ENCODE results near the gene NPM1.

Gene NPM1

GRCh38 chr5:171427318-171428167 is 39.9 kb downstream of the NPM1 start:
- POLR2A ChIA-PET: no interaction called here

GRCh38 chr5:171428168-171428696 is 40.6 kb downstream of the NPM1 start:
- CTCF ChIA-PET: no interaction called here
- POLR2A ChIA-PET: no interaction called here
- TF ChIP-seq SP1 (IDR thresholded peaks at IDR 0.05) (no peak), SUZ12 (IDR thresholded peaks at IDR 0.05) (no peak), FOXM1 (IDR thresholded peaks at IDR 0.05; ENCODE audit: borderline replicate concordance) (no peak), CTBP1 (IDR thresholded peaks at IDR 0.05; ENCODE audit: borderline replicate concordance) (no peak), NFRKB (IDR thresholded peaks at IDR 0.05) (no peak), TARDBP (IDR thresholded peaks at IDR 0.05) (no peak), LEF1 (IDR thresholded peaks at IDR 0.05; ENCODE audit: borderline replicate concordance) (no peak), FOXA1 (IDR thresholded peaks at IDR 0.05) (no peak), ARNT (IDR thresholded peaks at IDR 0.05) (no peak), L3MBTL2 (conservative IDR thresholded peaks at IDR 0.05) (no peak), BHLHE40 (IDR thresholded peaks at IDR 0.05; ENCODE audit: borderline replicate concordance) (no peak), ZNF384 (IDR thresholded peaks at IDR 0.05) (no peak), ELF4 (IDR thresholded peaks at IDR 0.05) (no peak), FOXK2 (IDR thresholded peaks at IDR 0.05) (no peak), PKNOX1 (IDR thresholded peaks at IDR 0.05) (no peak), HDGF (IDR thresholded peaks at IDR 0.05; ENCODE audit: borderline replicate concordance) (no peak)
- DNase-seq (ENCODE audit: extremely low spot score): no peak

More at GRCh38 chr5:171427318-171428167, 39.9 kb downstream of the NPM1 start:
- no peak for DNase-seq (ENCODE audit: extremely low spot score)
- CTCF ChIA-PET: no interaction called here
- TF ChIP-seq TARDBP (IDR thresholded peaks at IDR 0.05): no peak

- ChIA-PET POLR2A (no interaction called here), CTCF (no interaction called here)
- TF ChIP-seq SUZ12 (IDR thresholded peaks at IDR 0.05) (no peak), ZNF384 (IDR thresholded peaks at IDR 0.05) (no peak), PKNOX1 (IDR thresholded peaks at IDR 0.05) (no peak), BHLHE40 (IDR thresholded peaks at IDR 0.05; ENCODE audit: borderline replicate concordance) (no peak), FOXK2 (IDR thresholded peaks at IDR 0.05) (no peak), SP1 (IDR thresholded peaks at IDR 0.05) (no peak)
- DNase-seq (ENCODE audit: extremely low spot score): no peak
Measured at GRCh38 chr5:171428809-171429542, 41.3 kb downstream of the NPM1 start.

GRCh38 chr5:171429543-171429910 is 41.9 kb downstream of the NPM1 start:
- TF ChIP-seq BHLHE40 (IDR thresholded peaks at IDR 0.05; ENCODE audit: borderline replicate concordance) (no peak), ZNF384 (IDR thresholded peaks at IDR 0.05) (no peak), PKNOX1 (IDR thresholded peaks at IDR 0.05) (no peak), NFRKB (IDR thresholded peaks at IDR 0.05) (no peak), SP1 (IDR thresholded peaks at IDR 0.05) (no peak), TARDBP (IDR thresholded peaks at IDR 0.05) (no peak)
- ChIA-PET POLR2A (no interaction called here), CTCF (no interaction called here)
- no peak for DNase-seq (ENCODE audit: extremely low spot score)

- no peak for DNase-seq (ENCODE audit: extremely low spot score)
- ChIA-PET POLR2A (no interaction called here), CTCF (no interaction called here)
- TF ChIP-seq BHLHE40 (IDR thresholded peaks at IDR 0.05; ENCODE audit: borderline replicate concordance) (no peak), FOXM1 (IDR thresholded peaks at IDR 0.05; ENCODE audit: borderline replicate concordance) (no peak), ZNF384 (IDR thresholded peaks at IDR 0.05) (no peak), SP1 (IDR thresholded peaks at IDR 0.05) (no peak), CTBP1 (IDR thresholded peaks at IDR 0.05; ENCODE audit: borderline replicate concordance) (no peak), FOXA1 (IDR thresholded peaks at IDR 0.05) (no peak), NFRKB (IDR thresholded peaks at IDR 0.05) (no peak), LEF1 (IDR thresholded peaks at IDR 0.05; ENCODE audit: borderline replicate concordance) (no peak), SUZ12 (IDR thresholded peaks at IDR 0.05) (no peak), TARDBP (IDR thresholded peaks at IDR 0.05) (no peak), FOXK2 (IDR thresholded peaks at IDR 0.05) (no peak), HDGF (IDR thresholded peaks at IDR 0.05; ENCODE audit: borderline replicate concordance) (no peak), L3MBTL2 (conservative IDR thresholded peaks at IDR 0.05) (no peak)
Measured at GRCh38 chr5:171431251-171431777, 43.7 kb downstream of the NPM1 start.

GRCh38 chr5:171432076-171432475 is 44.4 kb downstream of the NPM1 start:
- CTCF ChIA-PET: no interaction called here
- POLR2A ChIA-PET: no interaction called here

More at GRCh38 chr5:171432076-171432475, 44.4 kb downstream of the NPM1 start:
- DNase-seq (ENCODE audit: extremely low spot score): no peak
- TF ChIP-seq FOXK2 (IDR thresholded peaks at IDR 0.05) (no peak), ARNT (IDR thresholded peaks at IDR 0.05) (no peak)
